ENCODE results near the gene MSANTD3.

DNA sequence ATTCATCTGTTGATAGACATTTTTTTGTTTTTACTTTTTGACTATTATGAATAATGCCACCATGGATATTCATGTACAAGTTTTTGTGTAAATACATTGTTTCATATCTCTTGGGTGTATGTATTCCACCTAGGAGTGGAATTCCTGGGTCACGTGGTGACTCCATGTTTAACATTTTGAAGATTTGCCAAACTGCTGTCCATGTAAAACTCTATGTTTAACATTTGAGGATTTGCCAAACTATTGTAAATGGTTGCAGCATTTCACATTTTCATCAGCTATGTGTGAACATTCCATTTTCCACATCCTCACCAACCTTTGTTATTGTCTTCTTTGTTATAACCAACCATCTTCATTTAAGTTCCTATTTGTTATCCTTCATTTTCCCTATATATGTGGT lies 58.3 kb downstream of the MSANTD3 start:
- TF ChIP-seq POLR2AphosphoS5 (IDR thresholded peaks at IDR 0.05; ENCODE audit: low read depth, low read length) (no peak), TAF1 (IDR thresholded peaks at IDR 0.05; ENCODE audit: borderline replicate concordance, insufficient read depth, low read length) (no peak)
- TF ChIP-seq, protein P1, sequence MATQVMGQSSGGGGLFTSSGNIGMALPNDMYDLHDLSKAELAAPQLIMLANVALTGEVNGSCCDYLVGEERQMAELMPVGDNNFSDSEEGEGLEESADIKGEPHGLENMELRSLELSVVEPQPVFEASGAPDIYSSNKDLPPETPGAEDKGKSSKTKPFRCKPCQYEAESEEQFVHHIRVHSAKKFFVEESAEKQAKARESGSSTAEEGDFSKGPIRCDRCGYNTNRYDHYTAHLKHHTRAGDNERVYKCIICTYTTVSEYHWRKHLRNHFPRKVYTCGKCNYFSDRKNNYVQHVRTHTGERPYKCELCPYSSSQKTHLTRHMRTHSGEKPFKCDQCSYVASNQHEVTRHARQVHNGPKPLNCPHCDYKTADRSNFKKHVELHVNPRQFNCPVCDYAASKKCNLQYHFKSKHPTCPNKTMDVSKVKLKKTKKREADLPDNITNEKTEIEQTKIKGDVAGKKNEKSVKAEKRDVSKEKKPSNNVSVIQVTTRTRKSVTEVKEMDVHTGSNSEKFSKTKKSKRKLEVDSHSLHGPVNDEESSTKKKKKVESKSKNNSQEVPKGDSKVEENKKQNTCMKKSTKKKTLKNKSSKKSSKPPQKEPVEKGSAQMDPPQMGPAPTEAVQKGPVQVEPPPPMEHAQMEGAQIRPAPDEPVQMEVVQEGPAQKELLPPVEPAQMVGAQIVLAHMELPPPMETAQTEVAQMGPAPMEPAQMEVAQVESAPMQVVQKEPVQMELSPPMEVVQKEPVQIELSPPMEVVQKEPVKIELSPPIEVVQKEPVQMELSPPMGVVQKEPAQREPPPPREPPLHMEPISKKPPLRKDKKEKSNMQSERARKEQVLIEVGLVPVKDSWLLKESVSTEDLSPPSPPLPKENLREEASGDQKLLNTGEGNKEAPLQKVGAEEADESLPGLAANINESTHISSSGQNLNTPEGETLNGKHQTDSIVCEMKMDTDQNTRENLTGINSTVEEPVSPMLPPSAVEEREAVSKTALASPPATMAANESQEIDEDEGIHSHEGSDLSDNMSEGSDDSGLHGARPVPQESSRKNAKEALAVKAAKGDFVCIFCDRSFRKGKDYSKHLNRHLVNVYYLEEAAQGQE (IDR thresholded peaks at IDR 0.05; ENCODE audit: insufficient read depth in 1 of 2, low read depth in 2 of 2, low read length in 2 of 2): no peak

Data from PFSK-1 (cell line).